Ishikawa (cell line): ENCODE data around the gene TMBIM6.

ENCODE experiments used
- CREB1 ChIP-seq: IDR thresholded peaks from 2 replicates; pipeline ENCODE4 v1.6.1; 2012; ENCODE audit warnings: low read depth
- EP300 ChIP-seq: IDR thresholded peaks from 2 replicates; pipeline ENCODE4 v1.6.1; 2012; ENCODE audit warnings: borderline replicate concordance
- NFIC ChIP-seq: IDR thresholded peaks from 2 replicates; pipeline ENCODE4 v1.6.1; 2012
- REST ChIP-seq: IDR thresholded peaks from 2 replicates; pipeline ENCODE4 v1.6.1; 2012; ENCODE audit warnings: low read depth, mild to moderate bottlenecking
- TAF1 ChIP-seq: IDR thresholded peaks from 2 replicates; pipeline ENCODE4 v1.6.1; 2012; ENCODE audit warnings: low read depth, mild to moderate bottlenecking
- TEAD4 ChIP-seq: IDR thresholded peaks from 2 replicates; pipeline ENCODE4 v1.6.1; 2012
- YY1 ChIP-seq: IDR thresholded peaks from 2 replicates; pipeline ENCODE4 v1.6.1; 2012; ENCODE audit warnings: low read depth

DNA sequence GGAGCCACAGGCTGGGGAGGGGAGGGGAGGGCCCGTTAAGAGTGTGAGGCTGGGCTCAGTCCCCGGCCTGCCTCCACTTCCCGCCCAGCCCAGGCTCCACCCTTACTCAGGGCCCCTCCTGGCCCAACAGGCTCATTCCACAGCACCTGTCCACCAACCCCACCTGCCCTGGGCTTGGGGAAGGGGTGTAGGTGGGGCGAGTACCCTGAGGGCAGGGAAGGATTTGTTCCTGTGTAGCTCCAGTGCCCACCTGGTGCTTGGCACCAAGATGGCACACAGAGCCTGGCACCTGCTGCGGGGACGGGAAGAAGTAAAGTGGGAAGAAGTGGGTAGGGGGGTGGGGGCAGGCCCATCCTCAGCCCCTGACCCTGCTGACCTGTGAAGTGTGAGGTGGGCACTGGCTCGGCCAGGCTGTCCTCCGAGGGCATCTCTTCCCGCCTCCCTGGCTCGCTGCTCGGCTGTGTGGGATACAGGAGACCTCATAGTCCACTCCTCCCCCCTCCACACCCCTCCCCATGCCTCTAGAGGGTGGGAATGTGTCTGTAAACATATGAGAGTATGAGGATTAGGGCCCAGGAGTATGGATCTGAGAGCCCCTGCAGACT is 51.7 kb downstream of the TMBIM6 start:
- TF ChIP-seq TEAD4 = no peak
- TF ChIP-seq NFIC = no peak
- no peak for TF ChIP-seq CREB1
- no peak for TF ChIP-seq TAF1
- no peak for TF ChIP-seq EP300
- TF ChIP-seq REST = no peak
- TF ChIP-seq YY1 = no peak
